ENCODE data around the gene MCFD2.

GRCh38 chr2:46886268-46887027, 29.2 kb downstream of the MCFD2 start:
- TF ChIP-seq CTCF (IDR thresholded peaks at IDR 0.05; ENCODE audit: insufficient read depth, low read depth, low read length) = no peak
- no peak for TF ChIP-seq EZH2 (IDR thresholded peaks at IDR 0.05; ENCODE audit: insufficient read depth, low read length)

Measured in astrocyte (in vitro differentiated cells and primary cell).